ENCODE data around the gene GET3.
"Not testable (repeated sequence)": the region's sequence is repeated elsewhere in the genome, so short reads cannot be mapped to it uniquely, and the experiment has no call there.

Gene GET3

GRCh38 chr19:12792051-12792852 is 55.0 kb downstream of the GET3 start:
- no peak for DNase-seq (ENCODE audit: low read depth)

DNA sequence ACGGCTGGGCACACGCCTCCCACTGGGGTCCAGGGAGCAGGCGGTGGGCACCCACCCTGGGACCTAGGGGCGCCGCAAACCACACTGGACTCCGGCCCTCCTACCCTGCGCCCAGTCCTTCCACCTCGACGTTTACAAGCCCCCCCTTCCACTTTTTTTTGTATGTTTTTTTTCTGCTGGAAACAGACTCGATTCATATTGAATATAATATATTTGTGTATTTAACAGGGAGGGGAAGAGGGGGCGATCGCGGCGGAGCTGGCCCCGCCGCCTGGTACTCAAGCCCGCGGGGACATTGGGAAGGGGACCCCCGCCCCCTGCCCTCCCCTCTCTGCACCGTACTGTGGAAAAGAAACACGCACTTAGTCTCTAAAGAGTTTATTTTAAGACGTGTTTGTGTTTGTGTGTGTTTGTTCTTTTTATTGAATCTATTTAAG is 55.6 kb downstream of the GET3 start:
- DNase-seq (ENCODE audit: low read depth): no peak

GRCh38 chr19:12793290-12794195 is 56.2 kb downstream of the GET3 start:
- no peak for DNase-seq (ENCODE audit: low read depth)

DNA sequence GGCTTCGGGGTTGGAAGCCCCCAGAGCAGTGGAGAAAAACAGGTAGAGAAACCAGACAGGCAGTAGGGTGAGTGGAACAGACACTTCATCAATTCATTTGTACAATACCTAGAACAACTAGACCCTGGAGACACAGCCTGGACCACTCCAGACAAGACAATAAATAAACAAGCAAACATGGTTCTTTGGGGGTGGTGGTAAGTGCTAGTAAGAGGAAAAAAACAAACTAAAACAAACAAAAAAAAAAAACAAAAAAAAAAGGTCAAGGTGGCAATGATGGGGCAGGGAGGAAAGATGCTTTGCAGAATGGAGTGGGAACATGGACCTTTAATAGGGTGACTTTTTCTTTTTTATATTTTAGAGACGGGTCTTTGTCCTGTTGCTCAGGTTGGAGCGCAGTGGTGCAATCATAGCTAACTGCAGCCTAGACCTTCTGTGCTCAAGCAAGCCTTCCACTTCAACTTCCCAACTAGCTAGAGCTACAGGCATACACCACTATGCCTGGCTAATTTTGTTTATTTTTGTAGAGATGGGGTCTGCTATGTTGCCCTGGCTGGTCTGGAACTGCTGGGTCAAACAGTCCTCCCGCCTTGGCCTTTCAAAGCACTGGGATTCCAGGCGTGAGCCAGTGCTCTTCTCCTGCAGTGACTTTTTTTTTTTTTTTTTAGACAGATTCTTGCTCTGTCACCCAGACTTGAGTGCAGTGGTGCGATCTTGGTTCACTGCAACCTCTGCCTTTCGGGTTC is 57.1 kb downstream of the GET3 start:
- DNase-seq (ENCODE audit: low read depth): no peak

GRCh38 chr19:12794971-12795381 is 57.7 kb downstream of the GET3 start:
- DNase-seq (ENCODE audit: low read depth): no peak

- no peak for DNase-seq (ENCODE audit: low read depth)
Measured at GRCh38 chr19:12796146-12797071, 59.1 kb downstream of the GET3 start.

GRCh38 chr19:12797141-12797587 is 59.9 kb downstream of the GET3 start:
- DNase-seq (ENCODE audit: low read depth): no peak

GRCh38 chr19:12797607-12798006 is 60.3 kb downstream of the GET3 start:
- DNase-seq (ENCODE audit: low read depth): not testable (repeated sequence)

Measured in non-pigmented ciliary epithelial cell (primary cell).